Measurements from ENCODE around the gene GLB1L2.

DNA sequence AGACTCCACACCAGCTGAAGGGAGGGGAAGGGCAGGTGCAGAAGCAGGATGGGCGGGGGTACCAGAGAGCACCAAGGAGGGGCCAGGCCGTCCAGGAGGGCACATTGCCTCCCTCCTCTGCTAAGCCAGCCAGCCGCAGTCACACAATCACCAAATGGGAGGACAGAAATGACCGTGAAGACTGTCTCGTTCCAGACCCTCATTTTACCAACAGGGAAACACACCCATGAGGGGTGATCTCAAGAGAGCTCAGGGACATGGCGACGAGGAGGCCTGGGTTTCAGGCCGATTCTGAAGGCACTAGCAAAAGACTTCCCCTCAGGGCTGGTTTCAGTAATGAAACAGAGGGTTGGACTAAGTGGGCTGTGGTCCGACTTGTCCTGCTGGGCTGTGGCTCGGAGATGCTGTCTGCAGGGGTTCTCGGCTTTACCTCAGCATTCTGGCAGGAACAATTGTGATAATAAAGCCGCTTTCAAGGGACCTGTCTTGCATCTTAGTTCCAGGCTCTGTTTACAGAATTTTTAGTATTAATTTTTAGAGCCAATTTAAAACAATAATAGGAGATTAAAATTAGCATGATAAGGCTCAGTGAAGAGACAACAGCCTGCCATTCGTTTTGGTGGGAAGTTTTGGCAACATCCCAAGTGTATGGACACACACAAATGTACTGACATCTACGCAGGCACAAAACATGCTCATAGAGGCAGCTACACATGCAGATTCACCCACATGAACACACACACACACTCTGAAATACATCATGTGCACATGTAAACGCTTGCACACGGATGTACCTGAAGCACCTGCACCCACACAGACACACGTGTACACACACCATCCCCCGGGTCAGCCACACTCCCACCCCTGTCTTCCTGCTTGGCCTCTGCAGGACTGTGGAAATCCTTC, 82.3 kb downstream of the GLB1L2 start:
- TF ChIP-seq, protein P1, sequence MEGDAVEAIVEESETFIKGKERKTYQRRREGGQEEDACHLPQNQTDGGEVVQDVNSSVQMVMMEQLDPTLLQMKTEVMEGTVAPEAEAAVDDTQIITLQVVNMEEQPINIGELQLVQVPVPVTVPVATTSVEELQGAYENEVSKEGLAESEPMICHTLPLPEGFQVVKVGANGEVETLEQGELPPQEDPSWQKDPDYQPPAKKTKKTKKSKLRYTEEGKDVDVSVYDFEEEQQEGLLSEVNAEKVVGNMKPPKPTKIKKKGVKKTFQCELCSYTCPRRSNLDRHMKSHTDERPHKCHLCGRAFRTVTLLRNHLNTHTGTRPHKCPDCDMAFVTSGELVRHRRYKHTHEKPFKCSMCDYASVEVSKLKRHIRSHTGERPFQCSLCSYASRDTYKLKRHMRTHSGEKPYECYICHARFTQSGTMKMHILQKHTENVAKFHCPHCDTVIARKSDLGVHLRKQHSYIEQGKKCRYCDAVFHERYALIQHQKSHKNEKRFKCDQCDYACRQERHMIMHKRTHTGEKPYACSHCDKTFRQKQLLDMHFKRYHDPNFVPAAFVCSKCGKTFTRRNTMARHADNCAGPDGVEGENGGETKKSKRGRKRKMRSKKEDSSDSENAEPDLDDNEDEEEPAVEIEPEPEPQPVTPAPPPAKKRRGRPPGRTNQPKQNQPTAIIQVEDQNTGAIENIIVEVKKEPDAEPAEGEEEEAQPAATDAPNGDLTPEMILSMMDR (IDR thresholded peaks at IDR 0.05; ENCODE audit: low read depth, low read length): no peak
- no peak for TF ChIP-seq EZH2phosphoT487 (IDR thresholded peaks at IDR 0.05; ENCODE audit: low read depth)
